ENCODE data around the gene ARID3B.

ARID3B gene

GRCh38 chr15:74642734-74643664, 102.0 kb downstream of the ARID3B start:
- DNase-seq (ENCODE audit: low spot score): no peak

GRCh38 chr15:74643665-74644204, 102.7 kb downstream of the ARID3B start:
- no peak for DNase-seq (ENCODE audit: low spot score)

DNA sequence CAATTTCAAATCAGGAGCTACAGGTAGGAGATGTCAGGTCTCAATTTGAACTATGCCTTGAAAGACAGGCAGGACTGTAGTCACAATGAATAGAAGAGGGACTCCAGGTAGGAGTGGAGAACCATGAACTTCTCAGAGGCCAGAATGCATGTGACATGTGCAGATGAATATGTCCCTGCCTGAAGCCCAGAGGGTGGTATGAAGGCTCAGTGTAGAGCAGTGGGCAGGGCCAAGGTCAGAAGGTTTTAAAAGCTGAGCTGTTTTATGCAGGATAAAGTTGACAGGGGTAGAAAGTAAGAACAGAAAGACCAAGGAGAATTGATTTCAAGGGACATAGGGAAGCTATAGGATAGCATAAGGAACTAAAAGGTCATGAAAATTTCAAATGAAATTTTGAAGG, 105.5 kb downstream of the ARID3B start:
- no peak for DNase-seq (ENCODE audit: low spot score)
